Right ventricle myocardium inferior (tissue), 1 donor: ENCODE measurements around the gene GARNL3. TPM values are rescaled to one million over a fixed set of nuclear protein-coding genes. Genes with fewer than 3 reads are reported as not detected.

Experiments used
- ATAC-seq: fragments of 200-7000 bp; cut with Tn5 transposase; one replicate; pipeline ENCODE4 v1.9.1; 2020; ENCODE audit warnings: mild to moderate bottlenecking, moderate library complexity
- DNase-seq: peaks from one replicate; pipeline ENCODE4 v3.0.0; 2021; ENCODE audit errors: missing footprints
- intact Hi-C: fragments of 100-400 bp; cut with DNase I; formaldehyde crosslinking; loops from one replicate; pipeline ENCODE4 v1.11.0; 2022
- total RNA-seq: library from RNA; stranded (reverse); fragmentation: NEBNext Ultra II Directional; extraction: Animal tissue kit (Norgen Biotek cat#: 25700); gene quantifications from one replicate; pipeline ENCODE4 v1.2.1, GENCODE V29; 2021
- donor health status: DM: no; HTN: yes; CAD: no; lungs with severe emphysema.

GARNL3 gene
- total RNA-seq, 1 donor from 2014 or later, result 13.1 TPM

GRCh38 chr9:127232833-127233549 lies 31.6 kb upstream of the GARNL3 start:
- no peak for ATAC-seq
- DNase-seq, result no peak
- intact Hi-C loops, result no loop called here

GRCh38 chr9:127233550-127233949 lies 31.0 kb upstream of the GARNL3 start:
- ATAC-seq (no peak), DNase-seq (no peak)
- intact Hi-C loops, result no loop called here

- ATAC-seq (no peak), DNase-seq (no peak)
- intact Hi-C loops, result no loop called here
Measured at GRCh38 chr9:127233989-127234388, 30.6 kb upstream of the GARNL3 start.

- DNase-seq (no peak), ATAC-seq (no peak)
- intact Hi-C loops, result no loop called here
Measured at GRCh38 chr9:127237801-127238200, 26.8 kb upstream of the GARNL3 start.

- intact Hi-C loops, result no loop called here
- DNase-seq, result no peak
- ATAC-seq, result no peak
Measured at GRCh38 chr9:127241354-127241753, 23.2 kb upstream of the GARNL3 start.

- ATAC-seq (peak; percentile 100), DNase-seq (peak; percentile 99)
- intact Hi-C loops, result loop anchor here (2.0 kb wide), 1 partner anchor 20 kb away; no protein-coding TSS in a partner anchor
Measured at GRCh38 chr9:127244609-127245601, 19.7 kb upstream of the GARNL3 start.

- intact Hi-C loops, result loop anchor here (2.0 kb wide), 1 partner anchor 21 kb away; no protein-coding TSS in a partner anchor
- no peak for DNase-seq
Measured at GRCh38 chr9:127245637-127246164, 18.9 kb upstream of the GARNL3 start.

GRCh38 chr9:127248241-127248640 lies 16.3 kb upstream of the GARNL3 start:
- DNase-seq, result no peak
- ATAC-seq, result no peak
- intact Hi-C loops, result no loop called here

More at GRCh38 chr9:127245637-127246164, 18.9 kb upstream of the GARNL3 start:
- no peak for ATAC-seq

- no peak for DNase-seq
- intact Hi-C loops, result no loop called here
- ATAC-seq, result no peak
Measured at GRCh38 chr9:127249877-127250276, 14.7 kb upstream of the GARNL3 start.

- intact Hi-C loops, result no loop called here
- peak; percentile 82 for ATAC-seq
- DNase-seq, result no peak
Measured at GRCh38 chr9:127250896-127251391, 13.6 kb upstream of the GARNL3 start.

- ATAC-seq, result no peak
- DNase-seq, result no peak
- intact Hi-C loops, result no loop called here
Measured at GRCh38 chr9:127252410-127253318, 11.9 kb upstream of the GARNL3 start.

- DNase-seq, result no peak
- ATAC-seq, result no peak
- intact Hi-C loops, result no loop called here
Measured at GRCh38 chr9:127253446-127253845, 11.1 kb upstream of the GARNL3 start.

- ATAC-seq (no peak), DNase-seq (no peak)
- intact Hi-C loops, result no loop called here
Measured at GRCh38 chr9:127255692-127256091, 8.9 kb upstream of the GARNL3 start.

GRCh38 chr9:127256324-127256723 lies 8.2 kb upstream of the GARNL3 start:
- DNase-seq (no peak), ATAC-seq (no peak)
- intact Hi-C loops, result no loop called here

- no peak for DNase-seq
- no peak for ATAC-seq
- intact Hi-C loops, result no loop called here
Measured at GRCh38 chr9:127258606-127259471, 5.7 kb upstream of the GARNL3 start.

GRCh38 chr9:127262602-127263001 lies 2.0 kb upstream of the GARNL3 start:
- peak; percentile 9 for DNase-seq
- intact Hi-C loops, result no loop called here
- ATAC-seq, result no peak

- intact Hi-C loops, result no loop called here
- ATAC-seq (no peak), DNase-seq (no peak)
Measured at GRCh38 chr9:127263237-127263636, 1.3 kb upstream of the GARNL3 start.
